GM19438 (cell line): ENCODE data around the gene LRRC45.

Source experiments
- ATAC-seq: cut with Tn5 transposase; IDR thresholded peaks from one replicate; pipeline ENCODE4 v1.9.1; 2021; ENCODE audit warnings: low read depth; ENCODE audit not compliant: unreplicated experiment

Gene LRRC45

GRCh38 chr17:82006468-82007227, 16.5 kb upstream of the LRRC45 start:
- ATAC-seq, result no peak

- ATAC-seq, result no peak
Observed at GRCh38 chr17:82007228-82007494, 15.9 kb upstream of the LRRC45 start.

- ATAC-seq, result no peak
Observed at GRCh38 chr17:82007495-82008257, 15.4 kb upstream of the LRRC45 start.

- no peak for ATAC-seq
Observed at GRCh38 chr17:82008258-82008940, 14.7 kb upstream of the LRRC45 start.

GRCh38 chr17:82008941-82009405, 14.1 kb upstream of the LRRC45 start:
- no peak for ATAC-seq

- no peak for ATAC-seq
Observed at GRCh38 chr17:82009413-82009812, 13.7 kb upstream of the LRRC45 start.

- no peak for ATAC-seq
Observed at GRCh38 chr17:82010575-82011525, 12.3 kb upstream of the LRRC45 start.

GRCh38 chr17:82011617-82012187, 11.4 kb upstream of the LRRC45 start:
- ATAC-seq, result no peak

- no peak for ATAC-seq
Observed at GRCh38 chr17:82012261-82012639, 10.9 kb upstream of the LRRC45 start.

GRCh38 chr17:82012640-82013295, 10.3 kb upstream of the LRRC45 start:
- ATAC-seq, result no peak

GRCh38 chr17:82013341-82013740, 9.8 kb upstream of the LRRC45 start:
- no peak for ATAC-seq

- no peak for ATAC-seq
Observed at GRCh38 chr17:82013772-82014321, 9.3 kb upstream of the LRRC45 start.

GRCh38 chr17:82014432-82014831, 8.7 kb upstream of the LRRC45 start:
- ATAC-seq, result no peak

- no peak for ATAC-seq
Observed at GRCh38 chr17:82014971-82015310, 8.2 kb upstream of the LRRC45 start.

GRCh38 chr17:82015311-82015971, 7.7 kb upstream of the LRRC45 start:
- no peak for ATAC-seq

- ATAC-seq, result no peak
Observed at GRCh38 chr17:82016061-82016874, 6.8 kb upstream of the LRRC45 start.

GRCh38 chr17:82016875-82017459, 6.1 kb upstream of the LRRC45 start:
- ATAC-seq, result no peak
